GM18507 (cell line): ENCODE data around the gene SLC16A3.
"Not testable (repeated sequence)": the region's sequence is repeated elsewhere in the genome, so short reads cannot be mapped to it uniquely, and the experiment has no call there.

Source experiments
- DNase-seq: peaks from one replicate; pipeline ENCODE4 v3.0.0; 2011; ENCODE audit warnings: low read depth; ENCODE audit not compliant: insufficient read length; ENCODE audit errors: extremely low spot score
- FAIRE-seq: peaks from 2 replicates; lab custom pipeline; 2011; peaks lifted over from hg19 to GRCh38; lab: Jason Lieb, UNC

The SLC16A3 gene

DNA sequence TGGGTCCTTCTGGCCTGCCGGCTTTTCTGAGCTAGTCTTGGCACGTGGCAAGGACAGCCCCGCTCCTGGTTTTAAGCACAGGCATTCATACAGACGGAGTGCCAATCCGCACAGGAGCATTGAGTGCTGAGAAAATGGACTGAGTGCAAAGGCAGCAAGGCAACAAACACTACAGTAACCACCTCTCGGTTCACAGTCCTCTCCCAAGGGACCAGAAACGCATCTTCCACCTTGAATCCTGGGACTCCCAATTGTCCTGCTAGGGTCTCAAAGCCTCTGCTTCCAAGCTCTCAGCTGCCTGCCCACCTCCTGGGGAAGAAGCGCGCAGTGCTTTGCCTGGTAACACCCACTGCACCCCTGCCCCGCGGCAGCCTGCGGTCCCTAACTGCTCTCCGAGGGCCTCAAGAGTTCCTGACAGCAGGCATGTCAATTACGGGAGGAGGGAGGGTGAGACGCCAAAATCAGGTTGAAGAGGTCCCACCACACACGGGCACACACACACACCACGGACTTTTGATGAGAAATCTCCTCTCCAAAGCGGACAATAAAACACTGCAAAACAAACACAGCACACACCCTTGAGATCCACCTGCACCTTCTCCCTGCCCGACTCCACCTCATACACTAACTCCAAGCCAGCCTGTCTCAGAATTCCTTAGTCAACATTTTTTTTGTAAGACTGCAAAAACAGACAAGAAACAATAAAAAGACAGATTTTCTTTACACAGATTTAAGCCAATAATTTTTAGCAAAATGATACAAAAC is 15.0 kb downstream of the SLC16A3 start:
- DNase-seq (no peak), FAIRE-seq (no peak)

DNA sequence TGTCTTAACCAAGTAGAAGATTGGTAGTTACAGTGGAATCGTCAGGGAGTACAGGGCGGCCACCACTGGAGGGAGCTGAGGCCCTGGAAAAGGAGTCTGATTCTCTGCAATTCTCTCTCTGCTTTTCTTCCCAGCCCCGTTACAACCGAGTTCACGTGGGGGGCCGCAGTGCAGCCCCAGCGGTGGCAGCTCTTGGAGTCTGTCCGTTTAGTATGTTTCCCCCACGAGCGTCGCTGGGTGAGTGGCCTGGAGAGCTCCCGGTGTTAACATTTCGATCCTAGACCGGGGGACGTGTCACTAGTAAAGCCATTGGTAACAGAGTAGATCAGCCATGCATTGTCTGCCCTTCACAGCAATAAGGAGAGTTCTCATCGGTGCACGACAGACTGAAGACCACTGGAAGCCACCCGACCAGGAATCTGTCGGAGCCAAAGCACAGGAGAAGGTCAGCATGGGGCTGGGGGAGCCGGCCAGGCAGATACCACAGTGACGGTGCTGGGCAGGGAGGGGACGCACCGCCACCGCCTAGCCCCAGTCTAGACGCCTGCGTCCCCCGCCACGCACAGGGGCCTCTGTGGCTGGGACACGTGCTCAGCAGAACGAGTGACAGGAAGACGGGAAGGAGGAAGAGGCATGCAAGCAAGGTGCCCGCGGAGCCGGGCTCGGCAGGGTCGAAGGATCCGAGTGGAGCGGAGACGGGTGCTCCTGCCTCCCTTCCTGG is 15.7 kb downstream of the SLC16A3 start:
- no peak for FAIRE-seq
- DNase-seq, result no peak

- FAIRE-seq (no peak), DNase-seq (no peak)
Observed at GRCh38 chr17:82245134-82246039, 16.5 kb downstream of the SLC16A3 start.

DNA sequence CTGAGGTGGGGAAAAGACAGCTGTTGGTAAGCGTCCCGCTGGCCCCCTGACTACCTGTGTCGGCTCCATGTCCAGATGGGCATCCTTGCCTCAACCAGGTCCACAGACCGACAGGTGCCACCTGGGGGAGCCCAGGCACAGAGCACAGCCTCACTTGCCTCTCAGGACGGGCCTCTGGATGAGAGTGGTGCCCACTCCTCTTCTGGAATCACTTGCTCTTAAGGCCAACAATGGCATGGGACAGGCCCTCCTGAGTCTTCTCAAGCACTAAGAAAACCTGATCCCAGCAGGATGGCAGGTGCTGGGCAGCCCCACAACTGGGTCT is 17.2 kb downstream of the SLC16A3 start:
- no peak for FAIRE-seq

GRCh38 chr17:82246365-82247181 is 17.7 kb downstream of the SLC16A3 start:
- FAIRE-seq, result no peak

More for the DNA sequence above, 17.2 kb downstream of the SLC16A3 start:
- DNase-seq, result no peak

GRCh38 chr17:82247182-82247823 is 18.5 kb downstream of the SLC16A3 start:
- FAIRE-seq (no peak), DNase-seq (no peak)

More at GRCh38 chr17:82246365-82247181, 17.7 kb downstream of the SLC16A3 start:
- DNase-seq, result no peak

DNA sequence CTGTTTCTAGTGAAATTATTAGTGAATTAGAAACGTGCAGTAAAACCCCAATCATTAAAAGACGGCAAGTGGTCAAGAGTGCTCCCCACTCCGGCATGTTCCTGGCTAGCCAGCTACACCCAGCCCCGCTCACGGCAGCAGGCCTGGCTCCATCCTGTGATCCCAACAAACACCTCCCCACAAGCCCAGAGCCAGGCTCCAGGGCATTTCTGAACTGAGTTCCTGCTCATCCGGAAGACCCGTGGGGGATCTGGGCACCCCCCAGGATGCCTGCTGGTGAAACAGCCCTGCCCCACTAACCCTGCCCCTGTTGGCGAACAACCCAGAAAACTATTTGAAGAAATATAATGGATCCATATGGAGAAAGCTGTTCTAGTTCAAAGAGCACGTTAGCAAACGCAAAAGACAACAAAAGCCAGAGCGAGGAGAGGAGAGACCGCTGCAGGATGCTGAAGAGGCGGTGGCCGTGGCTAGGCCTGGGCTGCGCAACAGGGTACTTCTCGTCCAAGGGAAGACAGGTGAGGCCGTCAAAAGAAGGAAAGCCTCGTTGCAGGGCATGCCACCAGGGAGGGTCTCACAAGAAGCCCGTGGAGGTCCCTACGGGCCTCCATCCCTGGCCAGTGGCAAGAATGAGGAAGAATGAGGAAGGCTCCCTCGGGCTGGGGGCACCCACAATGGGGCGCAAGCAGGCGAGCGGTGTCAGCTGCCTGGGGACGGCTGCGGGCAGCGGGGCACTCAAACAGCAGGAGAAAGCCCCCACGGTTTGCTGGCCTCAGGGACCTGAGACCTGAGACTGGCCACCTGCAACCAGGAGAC is 19.2 kb downstream of the SLC16A3 start:
- DNase-seq, result no peak
- FAIRE-seq, result no peak

- DNase-seq, result no peak
- no peak for FAIRE-seq
Observed at GRCh38 chr17:82248815-82249674, 20.2 kb downstream of the SLC16A3 start.

DNA sequence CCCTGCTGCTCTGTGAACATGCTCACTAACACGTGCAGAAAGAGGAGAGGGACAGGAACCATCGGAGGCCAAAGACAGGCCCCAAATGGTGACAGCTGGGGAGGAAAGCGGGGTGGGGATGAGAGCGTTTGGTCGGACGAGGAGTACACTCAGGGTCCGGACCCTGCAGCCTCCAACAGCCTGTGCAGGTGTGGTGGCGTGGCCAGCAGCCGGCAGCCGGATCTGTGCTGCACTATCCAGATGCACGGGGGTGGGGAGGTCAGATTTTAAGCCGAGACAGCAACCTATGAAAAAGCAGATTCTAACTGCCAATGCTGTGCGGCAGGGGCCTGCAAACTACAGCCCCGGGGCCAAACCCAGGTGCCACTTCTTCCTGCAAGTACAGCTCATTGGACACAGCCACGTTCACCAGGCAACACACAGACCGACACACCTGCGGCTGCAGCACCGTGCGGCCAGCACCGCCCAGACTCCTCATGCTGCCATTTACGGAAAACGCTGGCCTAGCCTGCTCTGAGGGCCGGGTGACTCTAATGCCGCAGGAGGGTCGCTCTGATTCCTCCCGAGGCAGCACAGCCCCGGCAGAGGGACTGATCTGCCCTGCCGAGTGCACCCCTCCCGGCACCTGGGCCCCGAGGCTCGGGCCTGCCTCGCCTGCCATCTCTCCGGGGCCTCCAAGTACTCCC is 21.2 kb downstream of the SLC16A3 start:
- DNase-seq (no peak), FAIRE-seq (no peak)

DNA sequence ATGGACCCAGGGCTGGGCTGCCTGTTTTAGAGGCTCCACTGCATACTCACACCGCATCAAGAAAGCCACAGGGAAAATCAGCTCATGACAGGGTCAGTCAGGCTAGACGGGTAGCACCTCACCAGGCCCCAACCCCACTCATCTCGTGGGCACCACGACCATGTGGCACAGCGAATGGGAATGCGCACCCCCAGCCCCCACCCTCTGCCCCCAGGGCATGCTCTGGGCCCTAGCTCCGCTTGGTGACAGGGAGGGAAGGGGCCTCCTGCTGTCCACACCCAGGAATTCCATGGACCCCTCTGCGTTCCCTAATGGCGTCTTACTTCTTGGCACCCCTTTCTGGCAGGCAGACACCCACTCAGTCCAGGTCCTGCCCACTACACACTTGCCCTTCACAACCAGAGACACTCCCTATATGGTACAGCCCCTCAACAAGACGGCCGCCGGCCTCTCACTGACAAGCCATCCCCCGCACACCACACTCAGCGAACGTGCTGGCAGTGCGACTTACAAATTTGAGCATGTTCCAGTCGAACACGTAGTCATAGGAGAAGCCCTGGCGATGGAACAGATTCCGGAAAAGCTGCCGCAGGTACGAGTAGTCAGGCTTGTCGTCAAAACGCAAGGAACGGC is 22.1 kb downstream of the SLC16A3 start:
- no peak for FAIRE-seq
- no peak for DNase-seq

GRCh38 chr17:82252511-82253178 is 23.8 kb downstream of the SLC16A3 start:
- DNase-seq (no peak), FAIRE-seq (no peak)

GRCh38 chr17:82253179-82253544 is 24.3 kb downstream of the SLC16A3 start:
- no peak for FAIRE-seq
- DNase-seq, result no peak

GRCh38 chr17:82254096-82254495 is 25.3 kb downstream of the SLC16A3 start:
- FAIRE-seq, DNase-seq: not testable (repeated sequence)

- FAIRE-seq, DNase-seq: not testable (repeated sequence)
Observed at GRCh38 chr17:82254746-82255145, 25.9 kb downstream of the SLC16A3 start.

DNA sequence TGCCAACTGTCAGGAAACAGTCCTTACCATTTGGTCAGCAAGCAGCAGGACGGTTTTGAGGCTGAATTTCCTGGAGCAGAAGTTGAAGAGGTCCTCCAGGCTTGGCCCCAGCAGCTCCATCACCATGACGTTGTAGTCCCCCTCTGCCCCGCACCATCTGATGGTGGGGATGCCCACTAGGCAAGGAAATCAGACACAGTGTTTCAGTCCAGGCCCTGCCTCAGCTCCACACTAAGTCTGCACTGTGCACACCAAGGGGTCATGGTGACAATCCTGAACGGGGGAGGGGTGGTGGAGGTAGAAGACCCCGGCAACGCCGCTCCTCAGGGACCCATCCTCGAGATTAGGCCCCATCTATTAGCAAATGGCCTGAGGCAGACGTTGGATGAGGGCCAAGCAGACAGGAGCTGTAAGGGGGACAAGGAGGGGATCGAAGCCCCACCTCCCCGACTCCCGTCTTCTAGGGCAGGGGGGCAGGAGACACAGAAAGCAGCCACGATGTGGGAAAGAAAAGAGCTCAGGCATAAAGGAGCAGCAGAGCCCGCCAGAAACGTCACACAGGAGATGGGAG is 26.6 kb downstream of the SLC16A3 start:
- no peak for FAIRE-seq
- DNase-seq, result no peak
